Islet precursor cell (in vitro differentiated cells): ENCODE measurements around the gene ACSM3.

Source experiments
- DNase-seq: peaks from one replicate; pipeline ENCODE4 v3.0.0-alpha.2; 2018

ACSM3 gene

DNA sequence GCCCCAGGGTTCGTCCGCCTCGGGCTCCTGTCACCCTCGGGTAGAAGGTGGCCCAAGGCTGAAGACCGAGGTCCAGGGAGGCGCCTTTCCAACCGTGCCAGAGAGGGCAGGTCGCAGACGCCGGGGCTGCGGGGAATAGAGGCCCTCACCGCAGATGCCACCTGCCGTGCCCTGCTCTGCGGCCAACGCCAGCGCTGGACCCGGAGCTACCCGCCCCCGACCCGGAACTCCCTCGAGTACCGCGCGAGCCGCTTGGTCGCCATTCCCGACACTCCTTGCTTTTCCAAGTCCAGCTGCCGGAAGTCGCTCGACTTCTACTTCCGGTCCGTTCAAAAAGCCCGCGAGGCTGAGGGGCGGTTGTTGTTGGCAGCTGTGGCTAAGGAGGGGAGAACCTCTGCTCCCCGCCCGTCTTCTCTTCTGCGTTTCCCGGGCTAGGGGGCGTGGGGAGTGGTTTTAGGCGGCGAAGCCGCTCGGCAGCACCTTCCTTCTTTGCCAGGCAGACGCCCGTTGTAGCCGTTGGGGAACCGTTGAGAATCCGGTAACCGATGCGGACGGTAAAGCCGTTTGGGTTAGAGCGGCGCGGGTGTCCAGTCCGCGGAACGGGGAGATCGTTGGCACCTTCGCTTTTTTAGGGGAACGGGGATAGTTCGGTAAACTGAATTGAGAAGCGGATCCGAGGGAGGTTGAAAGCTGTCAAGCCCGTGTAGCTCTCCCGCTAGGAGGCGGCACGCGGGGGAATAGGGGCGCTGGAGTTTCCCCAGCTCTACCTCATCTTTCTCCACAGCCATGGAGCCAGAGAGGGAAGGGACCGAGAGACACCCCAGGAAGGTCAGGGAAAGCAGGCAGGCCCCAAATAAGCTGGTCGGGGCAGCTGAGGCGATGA is 42.6 kb downstream of the ACSM3 start, which contains the start of the genes ERI2 and REXO5:
Gene ERI2, minus strand, starts transcription at position 305 of the 883 bp plus-strand sequence. Its CDS starts 42 bp downstream, at position 263.
Gene REXO5, plus strand, starts transcription at position 360 of the 883 bp plus-strand sequence. Its CDS starts 427 bp downstream, at position 787.
- peak; percentile 98 for DNase-seq

DNA sequence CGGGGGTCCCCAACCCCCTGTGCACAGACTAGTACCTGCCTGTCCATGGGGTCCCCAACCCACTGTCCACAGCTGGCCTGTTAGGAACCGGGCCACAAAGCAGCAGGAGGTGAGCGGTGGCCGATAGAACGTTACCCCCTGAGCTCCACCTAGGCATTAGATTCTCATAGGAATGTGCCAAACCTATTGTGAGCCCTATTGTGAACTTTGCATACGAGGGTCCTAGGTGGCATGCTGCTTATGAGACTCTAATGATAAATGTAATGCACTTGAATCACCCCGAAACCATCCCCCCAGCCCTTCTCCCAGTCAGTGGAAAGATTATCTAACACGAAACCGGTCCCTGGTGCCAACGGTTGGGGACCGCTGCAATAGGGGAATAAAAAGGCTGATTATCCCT is 44.0 kb downstream of the ACSM3 start:
- no peak for DNase-seq

DNA sequence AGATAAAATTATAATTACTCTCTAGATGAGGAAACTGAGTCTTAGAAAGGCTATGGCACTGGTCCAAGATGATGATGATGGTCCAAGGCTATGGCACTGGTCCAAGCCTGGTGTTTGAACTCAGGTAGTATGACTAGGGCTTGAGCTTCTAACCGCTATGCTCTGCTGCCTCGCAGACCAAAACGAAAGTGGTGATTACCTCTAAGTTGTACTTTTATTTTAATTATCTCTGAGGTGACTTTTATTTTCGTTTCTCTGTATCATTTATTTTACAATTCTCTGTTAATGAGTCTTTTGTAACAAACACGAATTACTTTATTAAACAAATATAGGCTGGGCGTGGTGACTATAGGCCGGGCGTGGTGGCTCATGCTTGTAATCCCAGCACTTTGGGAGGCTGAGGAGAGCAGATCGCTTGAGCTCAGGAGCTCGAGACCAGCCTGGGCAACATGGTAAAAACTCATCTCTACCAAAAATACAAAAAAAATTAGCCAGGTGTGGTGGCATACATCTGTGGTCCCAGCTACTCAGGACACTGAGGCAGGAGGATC is 48.1 kb downstream of the ACSM3 start:
- DNase-seq: no peak

DNA sequence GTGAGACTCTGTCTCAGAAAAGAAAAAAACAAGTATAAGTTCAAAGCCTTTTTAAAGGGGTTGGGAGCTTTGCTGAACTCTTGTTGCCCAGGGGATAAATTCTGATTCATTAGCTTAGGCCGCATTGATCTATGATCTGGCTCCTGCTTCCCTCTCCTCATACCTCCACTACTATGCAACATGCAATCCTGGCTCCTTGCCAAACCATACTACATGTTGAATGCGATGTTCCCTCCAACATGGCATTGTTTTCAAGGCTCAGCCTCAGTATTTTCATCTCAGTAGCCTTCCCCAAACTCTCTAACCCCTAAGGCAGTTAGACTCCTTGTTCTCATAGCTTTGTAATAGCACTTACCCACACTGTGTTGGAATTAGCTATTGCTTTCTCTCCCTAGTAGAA is 48.7 kb downstream of the ACSM3 start:
- no peak for DNase-seq

DNA sequence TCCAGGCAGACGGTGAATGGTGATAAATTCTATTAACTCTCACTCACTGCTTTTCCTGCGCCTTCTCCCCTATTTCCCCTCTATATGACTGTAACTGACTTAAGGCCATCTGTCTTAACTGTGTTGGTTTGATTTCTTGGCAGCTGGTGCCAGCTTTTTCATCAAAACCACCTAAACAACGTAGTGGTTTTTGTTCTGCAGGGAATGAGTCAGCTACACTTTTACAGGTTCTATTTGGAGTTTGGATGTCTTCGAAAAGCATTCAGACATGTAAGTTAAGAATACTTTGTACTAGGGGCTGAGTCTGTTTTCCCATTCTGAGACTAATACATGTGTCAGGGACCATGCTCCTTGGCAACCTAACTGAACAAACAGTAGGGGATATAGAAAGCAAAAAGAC is 51.0 kb downstream of the ACSM3 start:
- DNase-seq: no peak

DNA sequence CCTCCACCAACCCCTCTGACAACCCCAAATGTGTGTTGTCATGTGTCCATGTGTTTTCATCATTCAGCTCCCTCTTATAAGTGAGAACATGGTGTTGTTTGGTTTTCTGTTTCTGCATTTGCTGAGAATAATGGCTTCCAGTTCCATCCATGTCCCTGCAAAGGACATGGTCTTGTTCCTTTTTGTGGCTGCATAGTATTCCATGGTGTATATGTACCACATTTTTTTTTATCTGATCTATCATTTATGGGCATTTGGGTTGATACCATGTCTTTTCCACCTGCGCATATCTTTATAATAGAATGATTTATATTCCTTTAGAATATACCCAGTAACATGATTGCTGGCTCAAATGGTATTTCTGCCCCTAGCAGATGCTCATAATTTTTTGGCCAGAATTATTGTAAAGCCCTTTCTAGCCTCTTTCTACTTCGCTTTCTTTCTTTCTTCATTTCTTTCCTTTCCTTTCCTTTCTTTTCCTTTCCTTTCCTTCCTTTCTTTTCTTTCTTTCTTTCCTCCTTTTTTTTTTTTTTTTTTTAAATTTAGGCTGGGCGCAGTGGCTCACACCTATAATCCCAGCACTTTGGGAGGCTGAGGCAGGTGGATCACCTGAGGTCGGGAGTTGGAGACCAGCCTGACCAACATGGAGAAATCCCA is 55.2 kb downstream of the ACSM3 start:
- no peak for DNase-seq

DNA sequence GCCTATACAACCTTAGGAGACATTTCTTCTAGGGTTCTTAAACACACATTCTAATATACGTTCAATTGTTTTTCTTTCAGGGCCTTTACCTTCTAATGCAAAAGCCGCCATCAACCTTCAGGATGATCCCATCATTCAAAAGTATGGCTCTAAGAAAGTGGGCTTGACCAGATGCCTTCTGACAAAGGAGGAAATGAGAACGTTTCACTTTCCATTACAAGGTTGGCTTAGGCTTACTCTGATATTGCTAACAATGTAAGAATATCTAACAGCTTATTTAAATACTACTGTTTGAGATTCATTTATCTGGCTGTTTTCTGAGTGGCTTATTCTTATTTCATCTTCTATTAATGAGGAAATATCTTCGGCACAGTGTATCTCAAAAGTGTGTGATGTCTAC is 57.9 kb downstream of the ACSM3 start:
- DNase-seq: no peak

DNA sequence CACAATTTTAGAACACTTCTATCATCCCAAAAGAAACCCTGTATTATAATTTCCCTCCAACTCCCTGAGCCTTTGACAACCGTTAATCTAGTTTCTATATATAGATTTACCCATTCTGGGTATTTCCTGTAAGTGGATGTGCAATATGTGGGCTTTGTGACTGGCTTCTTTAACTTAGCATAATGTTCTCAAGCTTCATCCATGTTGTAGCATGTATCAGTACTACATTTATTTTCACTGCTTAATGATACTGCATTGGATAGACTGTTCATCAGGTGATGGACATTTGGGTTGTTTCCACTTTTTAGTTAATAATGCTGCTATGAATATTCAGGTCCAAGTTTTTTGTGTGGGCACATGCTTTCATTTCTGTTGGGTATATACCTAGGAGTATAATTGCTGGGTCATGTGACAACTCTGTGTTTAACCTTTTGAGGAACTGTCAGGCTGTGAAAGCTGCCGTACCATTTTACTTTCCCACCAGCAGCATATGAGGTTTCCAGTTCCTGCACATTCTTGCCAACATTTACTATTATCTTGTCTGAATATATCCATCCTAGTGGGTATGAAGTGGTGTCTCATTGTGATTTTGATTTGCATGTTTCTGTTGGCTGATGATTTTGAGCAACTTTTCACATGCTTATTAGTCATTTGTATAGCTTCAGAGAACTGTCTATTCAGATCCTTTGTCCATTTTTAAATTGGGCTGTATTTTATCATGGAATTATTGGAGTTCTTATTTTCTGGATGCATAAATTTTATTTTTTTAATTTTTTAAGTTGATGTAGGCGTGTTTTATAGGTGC is 58.9 kb downstream of the ACSM3 start:
- no peak for DNase-seq

DNA sequence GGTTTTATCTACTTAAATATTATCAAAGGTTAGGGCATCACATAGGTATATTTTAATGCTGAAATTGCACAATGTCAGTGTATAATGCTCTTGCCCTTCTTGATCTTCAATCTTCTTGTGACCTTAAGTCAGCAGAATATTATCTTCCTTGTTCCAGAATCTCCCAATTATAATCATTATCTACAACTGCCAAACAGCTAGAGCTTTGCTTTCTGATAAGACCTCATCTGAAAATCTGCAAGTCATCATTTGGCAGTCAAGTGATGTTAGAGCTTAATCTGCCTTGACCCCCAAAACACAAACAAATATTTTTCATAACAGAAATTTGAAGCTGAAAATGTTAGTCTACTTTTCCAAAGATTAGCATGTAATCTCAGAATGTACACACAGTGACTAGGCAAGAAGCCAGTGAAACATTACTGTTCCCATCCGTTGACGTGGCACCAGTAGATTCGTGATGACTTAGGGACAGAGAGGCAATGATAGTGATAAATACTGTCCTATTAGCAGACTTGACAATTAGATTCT is 62.3 kb downstream of the ACSM3 start:
- DNase-seq: no peak

DNA sequence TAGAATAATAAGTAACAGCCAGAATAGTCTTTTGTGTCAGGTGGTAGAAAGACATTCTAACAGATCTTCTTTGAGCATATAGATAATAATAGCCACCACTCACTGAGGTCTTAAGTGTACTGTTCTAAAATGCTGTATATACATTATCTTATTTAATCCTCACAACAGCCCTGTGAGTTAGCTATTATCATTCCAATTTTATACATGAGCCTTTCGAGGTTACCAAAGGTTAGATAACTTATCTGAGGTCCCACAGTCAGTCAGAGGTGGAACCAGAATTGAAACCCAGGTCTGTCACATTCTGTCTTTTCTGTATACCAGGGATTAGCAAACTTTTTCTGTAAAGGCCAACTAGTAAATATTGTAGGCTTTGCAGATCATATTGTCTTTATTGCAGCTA is 65.7 kb downstream of the ACSM3 start:
- no peak for DNase-seq

DNA sequence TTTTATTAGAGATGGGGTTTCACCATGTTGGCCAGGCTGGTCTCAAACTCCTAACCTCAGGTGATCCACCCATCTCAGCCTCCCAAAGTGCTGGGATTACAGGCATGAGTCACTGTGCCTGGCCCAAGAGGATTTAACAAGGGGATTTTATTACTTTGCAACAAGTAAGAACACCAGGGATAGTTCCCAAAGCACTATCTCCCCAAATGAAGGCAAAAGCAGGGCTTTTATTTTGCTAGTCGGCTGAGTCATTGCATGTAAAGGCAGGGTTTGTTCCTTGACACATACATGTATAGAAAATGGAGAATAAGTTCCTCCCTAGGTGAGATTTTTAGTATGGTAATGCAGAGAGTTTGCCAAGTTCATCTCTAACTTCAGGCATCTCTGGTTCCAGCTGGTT is 66.6 kb downstream of the ACSM3 start:
- no peak for DNase-seq

DNA sequence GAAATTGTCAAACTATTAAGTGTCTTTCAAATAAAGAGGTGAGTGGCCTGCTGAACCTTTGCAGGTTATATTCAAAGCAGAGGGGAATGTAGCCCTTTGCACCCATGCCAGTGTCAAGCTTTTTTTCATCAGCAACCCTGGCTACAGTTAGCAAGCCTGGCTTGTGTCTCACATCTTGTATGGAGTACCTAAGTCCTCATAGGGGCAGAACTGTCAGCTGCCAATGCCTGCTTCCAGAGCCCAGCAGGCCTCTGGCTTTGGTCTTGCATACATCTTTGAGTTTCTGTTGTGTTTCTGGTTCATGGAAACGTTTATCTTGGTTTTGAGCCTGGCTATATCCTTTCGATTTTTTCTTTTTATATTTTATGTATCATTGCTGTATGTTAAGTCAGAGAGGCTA is 69.3 kb downstream of the ACSM3 start:
- DNase-seq: no peak

DNA sequence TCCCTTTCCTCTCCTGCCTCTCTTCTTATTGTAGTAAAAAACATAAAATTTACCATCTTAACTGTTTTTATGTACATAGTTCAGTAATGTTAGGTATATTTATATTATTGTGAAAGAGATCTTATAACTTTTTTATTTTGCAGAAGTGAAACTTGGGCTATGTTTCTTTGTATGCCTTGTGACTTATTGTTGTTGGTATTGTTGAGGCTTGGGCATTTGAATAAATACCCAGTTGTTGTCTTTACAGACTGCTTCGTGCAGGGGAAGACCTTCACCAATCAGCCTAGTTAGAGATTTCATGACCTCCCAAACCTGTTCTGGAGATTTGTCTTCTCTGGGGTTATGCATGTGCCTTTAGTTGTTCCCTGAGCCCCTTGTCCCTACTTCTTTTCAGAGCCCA is 74.4 kb downstream of the ACSM3 start:
- no peak for DNase-seq

DNA sequence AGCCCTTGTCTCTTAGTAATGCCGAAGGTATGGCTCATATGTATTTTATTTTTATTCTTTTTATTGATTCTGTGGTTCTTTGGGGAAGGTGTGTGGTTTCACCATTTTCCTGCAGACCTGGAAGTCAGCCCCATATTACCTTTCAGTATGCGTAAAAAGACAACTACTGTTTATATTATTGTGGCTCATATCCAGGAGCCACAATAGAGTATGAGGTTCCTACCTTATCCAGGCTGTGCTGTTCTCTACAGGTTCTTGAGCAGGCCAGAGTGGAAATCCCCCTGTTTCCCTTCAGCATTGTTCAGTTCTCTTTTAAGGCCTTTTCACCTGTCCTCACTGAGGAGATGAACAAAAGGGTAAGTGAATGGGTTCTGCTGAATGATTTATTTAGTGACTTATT is 75.7 kb downstream of the ACSM3 start:
- DNase-seq: no peak

DNA sequence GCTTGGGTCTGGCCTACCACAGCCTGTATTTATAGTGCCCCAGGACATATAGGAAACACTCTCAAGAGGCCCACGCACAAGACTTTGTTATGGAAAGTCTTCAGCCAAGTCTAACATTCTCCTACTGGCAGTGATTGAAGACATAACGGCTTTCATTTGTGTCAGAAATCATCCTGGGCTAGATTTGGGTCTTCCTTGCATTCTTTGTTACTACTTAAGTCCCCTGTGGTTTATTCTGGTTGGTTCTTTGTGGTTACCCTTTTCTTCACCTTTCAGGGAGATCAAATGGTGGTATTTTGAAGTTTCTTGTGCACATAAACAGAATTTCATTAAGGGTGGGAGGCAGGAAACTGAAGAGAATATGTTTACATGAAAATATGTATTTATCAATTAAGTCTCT is 80.2 kb downstream of the ACSM3 start:
- DNase-seq: no peak

DNA sequence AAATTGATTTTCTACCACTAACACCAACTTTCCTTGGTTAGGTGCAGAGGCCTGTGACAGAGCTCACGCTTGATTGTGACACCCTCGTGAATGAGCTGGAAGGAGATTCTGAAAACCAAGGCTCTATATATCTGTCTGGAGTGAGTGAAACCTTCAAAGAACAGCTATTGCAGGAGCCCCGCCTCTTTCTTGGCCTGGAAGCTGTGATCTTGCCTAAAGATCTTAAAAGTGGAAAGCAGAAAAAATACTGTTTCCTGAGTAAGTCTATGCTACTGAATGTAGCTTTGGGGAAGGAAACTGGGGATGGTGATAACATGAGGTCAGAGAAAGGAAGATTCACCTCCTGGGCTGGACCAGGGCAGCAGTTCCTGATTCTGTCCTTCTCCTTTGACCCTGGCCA is 80.8 kb downstream of the ACSM3 start:
- no peak for DNase-seq

DNA sequence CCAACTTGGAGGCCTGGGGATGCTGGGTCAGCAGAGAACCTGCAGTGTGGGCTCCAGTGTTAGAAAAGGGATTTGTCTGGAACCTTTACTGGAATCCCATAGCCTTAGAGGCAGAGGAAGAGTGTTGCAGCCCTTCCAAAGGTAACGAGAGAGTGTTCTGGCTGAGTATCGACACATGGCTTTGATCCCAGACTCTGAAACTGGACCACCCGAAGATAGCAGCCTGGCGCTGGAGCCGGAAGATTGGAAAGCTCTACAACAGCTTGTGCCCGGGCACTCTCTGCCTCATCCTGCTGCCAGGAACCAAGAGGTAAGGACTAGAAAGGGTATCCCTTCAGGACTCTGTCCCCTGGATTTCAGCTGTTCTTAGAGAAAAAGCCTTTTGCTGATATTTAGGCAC is 82.2 kb downstream of the ACSM3 start:
- DNase-seq: no peak

DNA sequence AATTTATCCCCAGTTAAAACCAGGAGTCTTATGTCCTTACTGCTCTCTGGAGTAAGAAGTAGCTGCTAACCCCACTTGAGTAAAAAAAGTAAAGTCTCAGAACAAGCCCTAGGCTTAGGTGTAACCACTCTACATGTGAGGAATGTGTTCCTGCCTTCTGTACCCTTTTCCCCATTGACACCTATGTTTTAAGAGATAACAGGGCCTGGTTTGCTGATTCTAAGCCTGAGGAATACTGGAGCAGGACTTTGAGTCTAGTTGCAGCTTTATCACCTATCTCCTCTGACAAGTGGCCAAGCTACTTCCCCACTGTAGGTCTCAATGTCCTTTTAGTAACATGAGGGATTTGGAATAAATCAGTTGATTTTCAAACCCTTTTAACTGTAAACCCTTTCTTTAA is 82.7 kb downstream of the ACSM3 start:
- no peak for DNase-seq
